HEK293 (cell line): ENCODE data around the gene NFE2L2.
"Not testable (repeated sequence)": the region's sequence is repeated elsewhere in the genome, so short reads cannot be mapped to it uniquely, and the experiment has no call there.

Experiments used
- CTCF ChIA-PET: fragments of 350-600 bp; formaldehyde crosslinking; extraction: SDS; loops from one replicate; lab custom pipeline; 2021; ENCODE audit warnings: antibody characterized with exemption; lab: Yijun Ruan, JAX
- POLR2A ChIA-PET: fragments of 300-600 bp; formaldehyde crosslinking; extraction: SDS; loops from one replicate; lab custom pipeline; 2020; ENCODE audit warnings: antibody characterized with exemption, inconsistent platforms; lab: Yijun Ruan, JAX
- H3K27ac ChIP-seq: fragments of 200-500 bp; sonication (Bioruptor generic); 2 replicates; pipeline ENCODE4 v1.5.1; 2014; ENCODE audit warnings: low read depth, low read length, control low read depth, inconsistent platforms; ENCODE audit errors: extremely low read depth
- H3K36me3 ChIP-seq, 2 experiments: fragments of 200-500 bp in 1 of 2; sonication (Bioruptor generic) in 1 of 2; 1 replicate in 1 of 2; 2 replicates in 1 of 2; pipeline ENCODE4 v1.5.1; 2014 to 2017; ENCODE audit warnings: inconsistent platforms in 2 of 2, low read length in 2 of 2; ENCODE audit not compliant: control insufficient read depth in 2 of 2, insufficient read depth in 1 of 2
- H3K4me1 ChIP-seq: fragments of 200-500 bp; sonication (Bioruptor generic); 2 replicates; pipeline ENCODE4 v1.5.1; 2014; ENCODE audit warnings: mild to moderate bottlenecking, low read length, inconsistent platforms; ENCODE audit not compliant: control insufficient read depth, insufficient read depth
- H3K4me3 ChIP-seq: 2 replicates; pipeline ENCODE4 v1.5.1; 2011; ENCODE audit warnings: low read depth, mild to moderate bottlenecking, control low read depth, low read length, moderate library complexity
- H3K9me3 ChIP-seq: fragments of 200-500 bp; sonication (Bioruptor generic); 2 replicates; pipeline ENCODE4 v1.5.1; 2014; ENCODE audit warnings: low read depth, low read length, inconsistent platforms; ENCODE audit not compliant: control insufficient read depth, insufficient read depth
- EGR2 ChIP-seq: fragments of 450-650 bp; formaldehyde crosslinking; IDR thresholded peaks from 2 replicates; pipeline ENCODE4 v1.5.1; 2016; ENCODE audit warnings: low read depth, missing biosample characterization, missing genetic modification characterization
- KLF1 ChIP-seq: fragments of 450-650 bp; formaldehyde crosslinking; IDR thresholded peaks from 2 replicates; pipeline ENCODE4 v1.5.1; 2016; ENCODE audit warnings: missing biosample characterization, missing genetic modification characterization
- KLF16 ChIP-seq: fragments of 450-650 bp; formaldehyde crosslinking; IDR thresholded peaks from 2 replicates; pipeline ENCODE4 v1.5.1; 2017; ENCODE audit warnings: missing biosample characterization, missing genetic modification characterization
- OVOL3 ChIP-seq: fragments of 450-650 bp; formaldehyde crosslinking; IDR thresholded peaks from 2 replicates; pipeline ENCODE4 v1.5.1; 2016; ENCODE audit warnings: missing biosample characterization, missing genetic modification characterization
- WT1 ChIP-seq: fragments of 450-650 bp; formaldehyde crosslinking; IDR thresholded peaks from 2 replicates; pipeline ENCODE4 v1.5.1; 2016; ENCODE audit warnings: missing biosample characterization, missing genetic modification characterization
- YY1 ChIP-seq: fragments of 450-650 bp; formaldehyde crosslinking; IDR thresholded peaks from 2 replicates; pipeline ENCODE4 v1.5.1; 2018; ENCODE audit warnings: missing biosample characterization, missing genetic modification characterization
- ZBTB17 ChIP-seq: fragments of 450-650 bp; formaldehyde crosslinking; IDR thresholded peaks from 2 replicates; pipeline ENCODE4 v1.5.1; 2016; ENCODE audit warnings: missing biosample characterization, missing genetic modification characterization
- ZFHX2 ChIP-seq: fragments of 450-650 bp; formaldehyde crosslinking; conservative IDR thresholded peaks from 2 replicates; pipeline ENCODE4 v1.5.1; 2016; ENCODE audit warnings: missing biosample characterization, missing genetic modification characterization
- ZNF146 ChIP-seq: fragments of 450-650 bp; formaldehyde crosslinking; IDR thresholded peaks from 2 replicates; pipeline ENCODE4 v1.5.1; 2016; ENCODE audit warnings: missing biosample characterization, missing genetic modification characterization
- ZNF248 ChIP-seq: fragments of 450-650 bp; formaldehyde crosslinking; IDR thresholded peaks from 2 replicates; pipeline ENCODE4 v1.5.1; 2017; ENCODE audit warnings: missing biosample characterization, missing genetic modification characterization
- ZNF423 ChIP-seq: fragments of 450-650 bp; formaldehyde crosslinking; IDR thresholded peaks from 2 replicates; pipeline ENCODE4 v1.5.1; 2016; ENCODE audit warnings: missing biosample characterization, missing genetic modification characterization
- ZNF677 ChIP-seq: fragments of 450-650 bp; IDR thresholded peaks from 2 replicates; pipeline ENCODE4 v1.5.0; 2018; ENCODE audit warnings: missing biosample characterization, mild to moderate bottlenecking, missing genetic modification characterization, moderate library complexity
- ZNF747 ChIP-seq: fragments of 450-650 bp; formaldehyde crosslinking; IDR thresholded peaks from 2 replicates; pipeline ENCODE4 v1.5.1; 2016; ENCODE audit warnings: missing biosample characterization, missing genetic modification characterization
- ZNF777 ChIP-seq: fragments of 450-650 bp; formaldehyde crosslinking; IDR thresholded peaks from 2 replicates; pipeline ENCODE4 v1.5.1; 2017; ENCODE audit warnings: missing biosample characterization, missing genetic modification characterization, borderline replicate concordance
- TF ChIP-seq, protein P1 (sequence below): fragments of 450-650 bp; formaldehyde crosslinking; IDR thresholded peaks from 2 replicates; pipeline ENCODE4 v1.5.0; 2017; ENCODE audit warnings: missing biosample characterization, missing genetic modification characterization, borderline replicate concordance
- TF ChIP-seq, protein P2 (sequence below): fragments of 450-650 bp; formaldehyde crosslinking; IDR thresholded peaks from 2 replicates; pipeline ENCODE4 v1.5.1; 2016; ENCODE audit warnings: missing biosample characterization, missing genetic modification characterization
- TF ChIP-seq, protein P3 (sequence below): fragments of 450-650 bp; formaldehyde crosslinking; IDR thresholded peaks from 2 replicates; pipeline ENCODE4 v1.5.1; 2017; ENCODE audit warnings: missing biosample characterization, missing genetic modification characterization

NFE2L2 gene

GRCh38 chr2:177313162-177313781 lies 48.7 kb upstream of the NFE2L2 start (continued):
- no peak for TF ChIP-seq ZNF747 (tag by site-specific recombination)
- peak; percentile 39; the same call in 1 of the 2 replicates for TF ChIP-seq ZBTB17
- no peak for TF ChIP-seq YY1
- TF ChIP-seq OVOL3 (tag by site-specific recombination) = no peak
- TF ChIP-seq KLF16 = no peak
- no peak for TF ChIP-seq ZNF248 (tag by site-specific recombination)
- TF ChIP-seq, protein P1, sequence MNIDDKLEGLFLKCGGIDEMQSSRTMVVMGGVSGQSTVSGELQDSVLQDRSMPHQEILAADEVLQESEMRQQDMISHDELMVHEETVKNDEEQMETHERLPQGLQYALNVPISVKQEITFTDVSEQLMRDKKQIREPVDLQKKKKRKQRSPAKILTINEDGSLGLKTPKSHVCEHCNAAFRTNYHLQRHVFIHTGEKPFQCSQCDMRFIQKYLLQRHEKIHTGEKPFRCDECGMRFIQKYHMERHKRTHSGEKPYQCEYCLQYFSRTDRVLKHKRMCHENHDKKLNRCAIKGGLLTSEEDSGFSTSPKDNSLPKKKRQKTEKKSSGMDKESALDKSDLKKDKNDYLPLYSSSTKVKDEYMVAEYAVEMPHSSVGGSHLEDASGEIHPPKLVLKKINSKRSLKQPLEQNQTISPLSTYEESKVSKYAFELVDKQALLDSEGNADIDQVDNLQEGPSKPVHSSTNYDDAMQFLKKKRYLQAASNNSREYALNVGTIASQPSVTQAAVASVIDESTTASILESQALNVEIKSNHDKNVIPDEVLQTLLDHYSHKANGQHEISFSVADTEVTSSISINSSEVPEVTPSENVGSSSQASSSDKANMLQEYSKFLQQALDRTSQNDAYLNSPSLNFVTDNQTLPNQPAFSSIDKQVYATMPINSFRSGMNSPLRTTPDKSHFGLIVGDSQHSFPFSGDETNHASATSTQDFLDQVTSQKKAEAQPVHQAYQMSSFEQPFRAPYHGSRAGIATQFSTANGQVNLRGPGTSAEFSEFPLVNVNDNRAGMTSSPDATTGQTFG (tag by site-specific recombination) = no peak

GRCh38 chr2:177312562-177312961 lies 48.0 kb upstream of the NFE2L2 start:
- Histone ChIP-seq H3K27ac (no peak overlapping the region), H3K4me1 (peaks cover 8% of the 10 kb centered on the region), H3K4me3 (no peak overlapping the region), H3K36me3 (no peaks in the 10 kb centered on the region), H3K9me3 (no peaks in the 10 kb centered on the region)
- ChIA-PET CTCF (interaction anchor here (1.4 kb wide), 1 partner anchor 60 kb away, joined by 4 read pairs; no protein-coding TSS in a partner anchor), POLR2A (no interaction called here)
- TF ChIP-seq ZNF423 = no peak
- TF ChIP-seq, protein P2, sequence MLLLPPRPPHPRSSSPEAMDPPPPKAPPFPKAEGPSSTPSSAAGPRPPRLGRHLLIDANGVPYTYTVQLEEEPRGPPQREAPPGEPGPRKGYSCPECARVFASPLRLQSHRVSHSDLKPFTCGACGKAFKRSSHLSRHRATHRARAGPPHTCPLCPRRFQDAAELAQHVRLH (tag by site-specific recombination) = peak; percentile 56; the same call in 1 of the 2 replicates
- TF ChIP-seq, protein P3, sequence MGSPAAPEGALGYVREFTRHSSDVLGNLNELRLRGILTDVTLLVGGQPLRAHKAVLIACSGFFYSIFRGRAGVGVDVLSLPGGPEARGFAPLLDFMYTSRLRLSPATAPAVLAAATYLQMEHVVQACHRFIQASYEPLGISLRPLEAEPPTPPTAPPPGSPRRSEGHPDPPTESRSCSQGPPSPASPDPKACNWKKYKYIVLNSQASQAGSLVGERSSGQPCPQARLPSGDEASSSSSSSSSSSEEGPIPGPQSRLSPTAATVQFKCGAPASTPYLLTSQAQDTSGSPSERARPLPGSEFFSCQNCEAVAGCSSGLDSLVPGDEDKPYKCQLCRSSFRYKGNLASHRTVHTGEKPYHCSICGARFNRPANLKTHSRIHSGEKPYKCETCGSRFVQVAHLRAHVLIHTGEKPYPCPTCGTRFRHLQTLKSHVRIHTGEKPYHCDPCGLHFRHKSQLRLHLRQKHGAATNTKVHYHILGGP (tag by site-specific recombination) = no peak
- peak; percentile 74 for TF ChIP-seq ZNF146 (tag by site-specific recombination)
- TF ChIP-seq WT1 = no peak
- TF ChIP-seq ZNF777 (tag by site-specific recombination) = no peak

DNA sequence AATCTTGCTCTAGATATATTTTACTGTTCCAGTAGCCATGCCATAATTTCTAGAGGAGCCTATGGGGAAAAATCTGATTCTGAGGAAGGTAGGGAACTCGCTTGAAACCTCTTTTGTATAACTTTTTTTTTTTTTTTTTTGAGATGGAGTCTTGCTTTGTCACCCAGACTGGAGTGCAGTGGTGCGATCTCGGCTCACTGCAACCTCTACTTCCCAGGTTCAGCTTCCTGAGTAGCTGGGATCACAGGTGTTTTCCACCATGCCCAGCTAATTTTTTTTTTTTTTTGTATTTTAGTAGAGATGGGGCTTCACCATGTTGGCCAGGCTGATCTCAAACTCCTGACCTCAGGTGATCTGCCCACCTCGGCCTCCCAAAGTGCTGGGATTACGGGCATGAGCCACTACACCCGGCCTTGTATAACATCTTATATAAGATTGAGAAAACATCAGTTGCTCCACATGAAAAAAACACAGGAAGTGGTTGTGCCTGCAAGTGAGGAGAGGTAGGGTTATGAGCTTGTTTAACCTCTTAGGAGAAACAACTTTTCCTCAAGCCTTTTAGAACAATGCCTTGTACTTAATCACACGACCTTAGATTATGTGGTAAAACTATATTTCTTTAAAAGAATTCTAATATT lies 45.3 kb upstream of the NFE2L2 start:
- not testable (repeated sequence) for H3K4me3 ChIP-seq

GRCh38 chr2:177306550-177306949 lies 42.0 kb upstream of the NFE2L2 start:
- POLR2A ChIA-PET = no interaction called here
- TF ChIP-seq ZFHX2 = peak; percentile 51
- TF ChIP-seq EGR2 = peak; percentile 25; the same call in 1 of the 2 replicates
- no peak for TF ChIP-seq KLF1 (tag by site-specific recombination)
- no peak for TF ChIP-seq ZNF677 (tag by site-specific recombination)
- TF ChIP-seq, all 188 proteins: peak for 2
- H3K27ac ChIP-seq = no peak overlapping the region
- no peaks in the 10 kb centered on the region for H3K36me3 ChIP-seq
- H3K4me3 ChIP-seq = no peak overlapping the region
- no peaks in the 10 kb centered on the region for H3K4me1 ChIP-seq
- H3K9me3 ChIP-seq = no peaks in the 10 kb centered on the region
- CTCF ChIA-PET = interaction anchor here (1.5 to 3.3 kb wide), 2 partner anchors 10 to 20 kb away, joined by 4 to 9 read pairs; no protein-coding TSS in a partner anchor

More for the DNA sequence above, 45.3 kb upstream of the NFE2L2 start:
- H3K36me3 ChIP-seq, H3K4me1 ChIP-seq, H3K27ac ChIP-seq, POLR2A ChIA-PET, H3K9me3 ChIP-seq: not testable (repeated sequence)
- CTCF ChIA-PET = interaction anchor here (0.7 to 1.1 kb wide), 3 partner anchors 14 to 227 kb away, joined by 3 read pairs; no protein-coding TSS in a partner anchor
